HG02759 (cell line): ENCODE results near the gene TREH.
"Not testable (repeated sequence)": the region's sequence is repeated elsewhere in the genome, so short reads cannot be mapped to it uniquely, and the experiment has no call there.

Experiments
- ATAC-seq: cut with Tn5 transposase; IDR thresholded peaks from one replicate; pipeline ENCODE4 v1.9.1; 2021; ENCODE audit warnings: mild to moderate bottlenecking, moderate library complexity; ENCODE audit not compliant: unreplicated experiment

The TREH gene

DNA sequence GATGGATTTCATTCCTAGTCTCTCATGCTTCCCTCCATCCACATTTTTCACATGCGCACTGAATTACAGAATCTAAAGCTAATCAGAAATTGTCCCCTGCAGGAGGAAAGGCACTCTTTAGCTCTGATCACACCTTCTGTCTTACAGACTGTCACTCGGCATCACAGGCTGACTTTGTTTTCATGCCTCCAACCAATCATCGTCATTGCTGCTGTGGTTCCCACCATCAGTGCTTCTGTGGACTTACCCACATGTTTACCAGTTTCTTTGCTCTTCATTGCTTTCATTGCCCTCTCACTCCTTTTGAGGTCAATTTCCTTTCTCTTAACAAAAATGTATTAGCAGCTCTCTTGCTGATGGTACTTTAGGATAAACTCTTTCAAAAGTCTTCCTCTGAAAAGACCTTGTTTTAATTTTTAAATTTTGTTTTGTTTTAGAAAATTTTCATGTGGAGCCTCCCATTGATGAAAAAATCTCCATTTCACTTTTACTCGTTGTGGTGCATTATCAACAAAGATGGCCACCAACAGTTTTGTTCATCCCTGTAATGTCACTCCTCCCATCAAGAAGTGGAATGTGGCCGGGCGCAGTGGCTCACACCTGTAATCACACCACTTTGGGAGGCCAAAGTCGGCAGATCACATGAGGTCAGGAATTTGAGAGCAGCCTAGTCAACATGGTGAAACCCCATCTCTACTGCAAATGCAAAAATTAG is 20.2 kb upstream of the TREH start:
- ATAC-seq, result no peak

DNA sequence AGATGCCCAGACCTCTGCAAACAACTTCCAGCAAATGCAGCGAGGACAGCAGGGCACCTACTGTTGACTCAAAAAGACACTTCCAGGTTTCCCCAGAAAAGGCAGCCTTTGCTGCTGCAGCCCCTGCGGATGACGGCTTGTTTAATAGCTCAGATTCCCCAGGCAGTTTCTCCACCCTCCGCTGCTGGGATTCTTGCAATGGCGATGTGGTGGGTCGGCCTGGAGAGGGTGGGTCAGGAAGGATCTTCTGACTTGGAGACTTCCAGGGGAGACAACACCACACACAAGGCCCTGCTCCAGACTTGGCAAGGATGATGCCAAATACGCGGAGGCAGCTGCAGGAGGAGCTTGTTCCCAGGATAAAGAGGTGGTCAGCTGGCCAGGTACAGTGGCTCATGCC is 17.9 kb upstream of the TREH start:
- ATAC-seq, result no peak

DNA sequence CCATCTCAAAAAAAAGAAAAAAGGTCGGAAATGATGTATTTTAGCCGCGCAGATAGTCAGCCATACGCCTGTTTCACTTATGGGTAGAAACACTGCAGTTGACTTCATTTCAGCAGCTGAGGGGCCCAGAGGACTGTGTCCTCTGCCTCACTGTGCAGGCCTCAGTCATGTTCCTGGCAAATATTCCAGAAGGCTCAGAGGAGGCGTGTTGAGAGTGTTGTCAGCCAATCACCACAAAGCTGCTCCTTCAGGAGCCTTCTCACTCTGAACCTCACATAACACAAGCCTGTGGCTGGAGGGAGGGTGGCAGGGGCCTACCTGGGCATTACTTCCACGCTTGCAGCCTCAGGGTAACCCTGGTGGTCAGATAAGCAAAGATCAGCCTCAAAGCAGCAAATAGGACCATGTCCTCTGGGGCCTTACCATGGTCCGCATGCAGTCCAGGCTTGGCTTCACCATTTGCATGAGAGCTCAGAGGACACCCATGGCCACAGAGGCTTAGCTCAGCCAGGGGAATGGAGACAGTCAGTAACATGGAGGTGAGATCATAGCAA is 17.3 kb upstream of the TREH start:
- no peak for ATAC-seq

DNA sequence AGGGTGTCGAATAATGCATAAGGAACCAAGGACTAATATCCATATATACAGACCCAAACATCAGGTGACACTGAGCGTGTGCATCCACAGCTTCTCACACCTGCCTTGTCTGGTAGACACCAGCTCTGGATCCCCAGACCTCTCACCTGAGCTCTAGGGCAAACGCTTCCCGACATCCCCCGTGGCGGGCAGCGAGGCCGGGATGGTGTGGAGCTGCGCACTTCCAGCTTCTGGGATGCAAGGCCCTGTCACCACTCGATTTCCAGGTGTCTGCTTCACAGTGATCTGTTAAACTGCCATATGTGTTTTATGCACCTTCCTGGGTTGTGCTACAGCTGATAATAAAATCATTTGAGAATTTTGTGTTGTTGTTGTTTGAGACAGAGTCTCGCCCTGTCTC is 15.3 kb upstream of the TREH start:
- no peak for ATAC-seq

DNA sequence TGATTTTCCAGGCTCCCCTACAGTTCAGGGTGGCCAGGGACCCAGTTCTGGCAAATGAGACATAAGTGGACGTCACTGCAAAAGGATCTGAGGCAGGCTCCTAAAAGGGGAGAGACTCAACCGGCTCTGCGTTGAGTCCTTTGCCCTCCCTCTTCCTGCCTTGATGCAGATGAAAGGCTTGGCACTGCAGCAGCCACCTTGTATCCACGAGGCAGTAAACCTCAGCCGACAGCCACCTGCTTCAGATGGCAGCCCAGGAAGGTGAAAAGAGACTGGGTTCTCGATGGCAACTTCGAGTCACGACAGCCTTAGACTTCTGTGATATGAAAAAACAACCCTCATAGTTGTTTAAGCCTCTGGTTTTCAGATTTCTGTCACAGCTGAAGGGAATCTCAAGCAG is 14.7 kb upstream of the TREH start:
- ATAC-seq, result no peak

DNA sequence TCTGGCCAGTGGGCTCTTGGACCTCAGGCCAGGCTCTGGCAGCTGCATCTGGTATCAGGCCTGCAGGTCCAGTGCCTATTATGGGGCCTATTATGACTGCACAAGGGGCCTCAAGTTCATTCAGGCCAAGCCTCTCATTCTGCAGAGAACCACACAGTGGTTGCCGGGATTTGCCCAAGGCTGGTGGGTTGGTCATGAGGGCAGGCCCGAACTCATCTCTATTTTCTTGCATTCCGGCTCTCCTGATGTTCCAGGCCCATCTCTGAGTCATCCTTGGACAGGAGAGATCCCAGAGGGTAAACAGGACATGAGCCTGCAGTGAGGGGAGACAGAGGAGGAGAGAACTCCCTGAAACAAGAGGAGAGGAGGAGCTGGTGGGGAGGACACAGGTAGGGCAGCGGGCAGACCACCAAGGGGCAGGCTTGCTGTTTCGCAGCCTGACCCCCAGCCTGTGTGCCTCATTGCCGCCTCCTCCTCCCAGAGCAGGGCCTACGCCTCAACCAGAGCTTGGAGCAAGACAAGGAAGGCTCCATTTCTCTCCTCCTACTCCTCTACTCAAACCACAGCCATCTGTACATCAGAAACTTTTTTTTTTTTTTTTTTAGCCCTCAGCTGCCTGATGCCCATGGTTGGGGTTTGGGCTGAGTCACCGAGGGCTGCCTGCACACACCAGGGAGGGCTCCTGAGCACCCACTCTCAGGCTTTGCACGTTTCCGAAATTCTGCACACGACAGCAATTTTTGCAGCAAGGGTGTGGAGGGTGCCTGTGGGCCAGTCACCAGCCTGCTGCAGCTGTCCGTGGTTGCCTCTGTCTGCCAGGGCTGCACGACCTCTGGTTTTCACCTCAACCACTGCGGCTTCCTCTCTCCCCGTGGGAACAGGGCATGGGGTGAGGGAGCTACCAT is 12.7 kb upstream of the TREH start:
- peak; percentile 31 for ATAC-seq

DNA sequence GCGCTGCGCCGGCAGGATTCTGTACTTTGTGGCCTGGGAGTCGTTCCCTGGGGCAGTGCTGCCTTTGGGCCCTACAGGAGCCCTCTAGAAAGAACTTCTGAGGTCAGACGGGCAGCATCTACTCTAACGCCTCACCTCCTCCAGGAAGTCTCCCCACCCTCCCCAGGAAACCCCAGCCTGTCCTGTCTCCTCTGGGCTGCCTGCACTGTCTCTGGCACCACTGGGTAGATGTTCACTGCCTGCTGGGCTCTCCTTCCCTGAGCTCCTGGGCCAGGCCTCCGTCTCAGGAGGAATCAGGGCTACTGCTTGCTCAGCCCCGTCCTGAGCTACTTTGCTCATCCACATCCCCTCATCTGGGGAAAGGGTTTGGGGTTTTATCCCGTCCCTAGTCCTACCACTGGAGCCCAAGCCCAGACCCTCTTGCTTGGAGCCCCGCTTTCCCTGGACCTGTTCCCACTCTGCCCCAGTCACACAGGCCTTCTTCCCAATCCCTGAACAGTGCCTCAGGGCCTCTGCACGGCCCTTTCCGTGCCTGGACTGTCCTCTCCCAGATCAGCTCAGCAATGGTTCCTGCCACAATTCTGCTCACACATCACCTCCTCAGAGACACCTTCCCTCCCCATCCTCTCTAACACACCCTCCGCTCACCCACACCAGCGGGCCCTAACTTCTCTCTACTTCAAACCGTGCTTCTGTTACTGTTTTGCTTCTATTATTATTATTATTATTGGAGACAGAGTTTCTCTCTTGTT is 11.3 kb upstream of the TREH start:
- no peak for ATAC-seq

DNA sequence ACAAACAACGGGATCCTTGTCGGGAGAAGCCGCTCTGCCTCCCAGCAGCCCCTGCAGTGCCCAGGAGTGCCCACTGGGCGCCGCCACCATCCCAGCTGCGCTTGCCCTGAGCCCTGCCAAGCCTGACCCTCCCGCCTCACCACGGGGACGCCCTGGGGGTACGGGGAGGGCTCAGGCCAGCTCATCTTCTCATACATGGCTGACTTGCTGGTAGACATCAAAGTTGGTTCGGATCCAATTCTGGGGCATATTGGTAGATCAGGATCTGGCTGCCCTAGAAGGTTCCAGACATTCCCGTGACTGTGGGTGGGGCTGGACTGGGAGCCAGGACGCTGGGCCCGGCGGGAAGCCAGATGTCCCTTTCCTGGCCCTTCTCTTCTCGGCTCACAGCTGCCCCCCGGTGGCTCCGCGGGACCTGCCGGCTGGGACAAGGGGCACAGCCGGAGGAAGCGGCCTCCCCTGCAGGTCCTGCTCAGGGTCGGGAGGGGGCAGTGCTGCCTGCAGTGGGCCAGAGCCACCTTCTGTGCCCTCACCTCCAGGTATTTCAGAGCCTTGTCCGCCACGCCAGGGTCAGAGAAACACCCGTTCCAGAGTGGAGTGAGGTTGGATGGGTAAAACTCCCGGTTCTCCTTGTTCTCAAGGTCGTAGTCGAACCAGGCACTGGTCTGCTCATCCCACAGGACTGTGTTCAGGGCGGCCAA is 10.6 kb upstream of the TREH start:
- ATAC-seq, result peak; percentile 75

DNA sequence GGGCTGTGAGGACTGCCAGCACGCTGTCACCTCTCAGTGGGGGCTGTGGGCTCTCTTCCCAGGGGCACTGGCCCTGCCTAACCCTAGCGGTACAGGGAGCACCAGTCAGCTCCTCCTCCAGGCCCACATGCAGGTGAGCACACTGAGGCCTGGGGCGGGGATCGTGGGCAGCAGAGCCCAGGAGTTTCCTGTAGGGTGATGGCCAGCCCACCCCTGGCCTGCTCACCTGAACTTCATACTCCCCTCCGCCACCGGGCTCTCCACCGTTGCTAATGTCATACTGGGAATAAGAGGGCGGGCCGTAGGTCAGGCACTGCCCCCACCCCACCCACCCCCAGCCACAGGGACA is 10.0 kb upstream of the TREH start:
- no peak for ATAC-seq

DNA sequence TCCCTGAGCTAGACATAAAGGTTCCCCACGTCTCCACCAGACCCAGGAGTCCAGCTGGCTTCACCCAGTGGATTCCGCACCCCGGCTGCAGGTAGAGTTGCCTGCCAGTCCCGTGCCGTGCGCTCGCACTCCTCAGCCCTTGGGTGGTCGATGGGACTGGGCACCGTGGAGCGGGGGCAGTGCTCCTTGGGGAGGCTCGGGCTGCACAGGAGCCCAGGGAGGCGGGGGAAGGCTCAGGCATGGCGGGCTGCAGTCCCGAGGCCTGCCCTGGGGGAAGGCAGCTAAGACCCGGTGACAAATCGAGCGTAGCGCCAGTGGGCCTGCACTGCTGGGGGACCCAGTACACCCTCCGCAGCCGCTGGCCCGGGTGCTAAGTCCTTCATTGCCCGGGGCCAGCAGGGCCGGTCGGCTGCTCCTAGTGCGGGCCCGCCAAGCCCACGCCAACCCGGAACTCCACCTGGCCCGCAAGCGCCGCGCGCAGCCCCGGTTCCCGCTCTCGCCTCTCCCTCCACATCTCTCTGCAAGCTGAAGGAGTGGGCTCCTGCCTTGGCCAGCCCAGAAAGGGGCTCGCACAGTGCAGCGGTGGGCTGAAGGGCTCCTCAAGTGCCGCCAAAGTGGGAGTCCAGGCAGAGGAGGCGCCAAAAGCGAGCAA is 9.5 kb upstream of the TREH start:
- ATAC-seq, result no peak

DNA sequence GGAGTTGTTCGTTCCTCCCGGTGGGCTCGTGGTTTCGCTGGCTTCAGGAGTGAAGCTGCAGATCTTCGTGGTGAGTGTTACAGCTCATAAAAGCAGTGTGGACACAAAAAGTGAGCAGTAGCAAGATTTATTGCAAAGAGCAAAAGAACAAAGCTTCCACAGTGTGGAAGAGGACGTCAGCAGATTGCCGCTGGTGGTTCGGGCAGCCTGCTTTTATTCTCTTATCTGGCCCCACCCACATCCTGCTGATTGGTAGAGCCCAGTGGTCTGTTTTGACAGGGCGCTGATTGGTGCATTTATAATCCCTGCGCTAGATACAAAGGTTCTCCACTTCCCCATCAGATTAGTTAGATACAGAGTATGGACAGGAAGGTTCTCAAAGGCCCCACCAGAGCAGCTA is 8.9 kb upstream of the TREH start:
- ATAC-seq, result not testable (repeated sequence)

DNA sequence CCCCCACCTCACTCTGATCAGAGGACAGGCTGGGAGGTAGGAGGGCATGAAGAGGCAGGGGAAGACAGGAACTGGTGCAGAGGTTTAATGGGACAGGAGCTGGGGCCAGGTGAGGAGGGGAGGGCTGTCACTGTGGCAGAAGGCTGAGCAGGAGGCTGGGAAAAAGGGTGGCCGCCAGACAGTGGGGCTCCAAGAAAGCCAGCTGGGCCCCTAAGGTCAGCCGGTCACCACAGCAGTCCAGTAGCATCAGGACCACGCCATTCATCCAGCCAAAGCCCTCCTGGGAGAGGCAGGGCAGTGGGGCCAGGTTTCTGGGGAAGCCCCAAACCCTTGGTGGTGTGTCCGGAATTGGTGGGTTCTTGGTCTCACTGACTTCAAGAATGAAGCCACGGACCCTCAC is 8.5 kb upstream of the TREH start:
- ATAC-seq, result no peak

DNA sequence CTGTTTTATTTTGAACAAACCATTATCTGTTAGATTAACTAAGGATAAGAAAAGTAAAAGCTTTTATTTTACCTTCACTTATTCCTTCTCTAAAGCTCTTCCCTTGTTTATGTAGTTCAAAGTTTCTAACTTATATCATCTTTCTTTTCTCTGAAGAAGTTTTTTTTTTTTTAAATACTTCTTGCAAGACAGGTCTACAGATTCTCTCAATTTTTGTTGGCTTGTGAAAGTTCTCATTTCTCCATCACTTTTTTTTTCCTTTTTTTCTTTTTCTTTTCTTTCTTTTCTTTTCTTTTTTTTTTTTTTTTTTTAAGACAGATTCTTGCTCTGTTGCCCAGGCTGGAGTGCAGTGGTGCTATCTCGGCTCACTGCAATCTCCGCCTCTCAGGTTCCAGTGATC is 4.7 kb upstream of the TREH start:
- no peak for ATAC-seq

DNA sequence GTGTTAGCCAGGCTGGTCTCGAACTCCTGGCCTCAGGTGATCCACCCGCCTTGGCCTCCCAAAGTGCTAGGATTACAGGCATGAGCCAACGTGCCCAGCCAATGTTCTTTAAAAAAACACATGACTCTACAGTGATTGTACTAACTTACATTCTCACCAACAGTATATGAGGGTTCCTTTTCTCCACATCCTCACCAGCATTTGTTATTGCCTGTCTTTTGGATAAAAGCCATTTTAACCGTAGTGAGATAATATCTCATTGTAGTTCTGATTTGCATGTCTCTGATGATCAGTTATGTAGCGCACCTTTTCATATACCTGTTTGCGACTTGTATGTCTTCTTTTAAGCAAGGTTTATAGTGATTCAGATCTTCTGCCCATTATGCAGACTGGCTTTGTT is 3.5 kb upstream of the TREH start:
- not testable (repeated sequence) for ATAC-seq

DNA sequence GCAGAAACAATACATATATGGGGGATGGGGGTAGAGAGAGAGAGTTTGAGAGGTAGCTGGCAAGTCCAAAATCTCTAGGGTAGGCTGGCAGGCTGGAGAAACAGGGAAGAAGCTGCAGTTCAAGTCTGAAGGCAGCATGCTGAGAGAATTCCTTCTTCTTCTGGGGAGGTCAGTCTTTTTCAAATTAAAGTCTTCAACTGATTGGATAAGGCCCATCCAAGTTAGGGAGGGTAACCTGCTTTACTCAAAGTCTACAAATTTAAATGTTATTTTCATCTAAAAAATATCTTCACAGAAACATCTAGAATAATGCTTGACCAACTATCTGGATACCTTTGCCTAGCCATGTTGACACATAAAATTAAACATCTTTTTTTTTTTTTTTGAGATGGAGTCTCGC is 2.9 kb upstream of the TREH start:
- no peak for ATAC-seq

DNA sequence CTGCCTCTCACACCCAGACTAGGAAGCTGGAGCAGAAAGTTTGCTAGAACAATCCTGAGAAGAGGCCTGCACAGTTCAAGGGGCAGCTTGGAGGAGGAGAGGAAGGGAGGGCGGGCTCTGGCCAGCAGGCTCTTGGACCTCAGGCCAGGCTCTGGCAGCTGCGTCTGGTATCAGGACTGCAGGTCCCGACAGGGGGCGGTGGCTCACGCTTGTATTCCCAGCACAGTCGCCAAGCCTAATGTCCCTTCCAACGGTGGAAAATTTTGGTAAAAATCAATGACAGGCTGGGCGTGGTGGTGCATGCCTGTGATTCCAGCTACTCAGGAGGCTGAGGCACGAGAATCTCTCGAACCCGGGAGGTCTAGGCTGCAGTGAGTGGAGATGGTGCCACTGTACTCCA is 542 bp downstream of the TREH start:
- ATAC-seq, result not testable (repeated sequence)

DNA sequence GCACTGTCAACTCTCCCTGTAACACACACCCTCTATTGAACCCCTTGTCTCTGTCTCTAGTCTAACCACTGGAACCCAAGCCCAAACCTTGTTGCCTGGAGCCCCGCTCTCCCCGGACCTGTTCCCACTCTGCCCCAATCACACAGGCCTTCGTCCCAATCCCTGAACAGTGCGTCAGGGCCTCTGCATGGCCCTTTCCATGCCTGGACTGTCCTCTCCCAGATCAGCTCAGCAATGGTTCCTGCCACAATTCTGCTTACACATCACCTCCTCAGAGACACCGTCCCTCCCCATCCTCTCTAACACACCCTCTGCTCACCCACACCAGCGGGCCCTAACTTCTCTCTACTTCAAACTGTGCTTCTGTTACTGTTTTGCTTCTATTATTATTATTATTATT is 1.5 kb downstream of the TREH start:
- no peak for ATAC-seq

DNA sequence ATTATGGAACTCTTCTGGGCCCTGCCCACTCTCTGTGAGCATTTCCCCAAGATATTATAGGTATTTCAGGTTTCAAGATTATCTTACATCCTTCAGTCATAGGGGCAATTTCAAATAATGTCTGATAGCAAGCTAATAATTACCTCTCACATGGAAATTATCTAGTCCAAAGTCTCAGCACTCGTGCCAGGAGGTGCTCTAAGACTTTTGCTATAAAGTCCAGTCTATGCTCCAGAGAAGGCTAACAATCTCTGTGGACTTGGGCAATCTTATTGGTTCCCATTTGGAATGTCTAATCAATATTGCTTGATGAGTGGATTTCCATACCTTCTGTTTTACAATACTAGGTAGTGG is 5.4 kb downstream of the TREH start:
- ATAC-seq, result no peak

DNA sequence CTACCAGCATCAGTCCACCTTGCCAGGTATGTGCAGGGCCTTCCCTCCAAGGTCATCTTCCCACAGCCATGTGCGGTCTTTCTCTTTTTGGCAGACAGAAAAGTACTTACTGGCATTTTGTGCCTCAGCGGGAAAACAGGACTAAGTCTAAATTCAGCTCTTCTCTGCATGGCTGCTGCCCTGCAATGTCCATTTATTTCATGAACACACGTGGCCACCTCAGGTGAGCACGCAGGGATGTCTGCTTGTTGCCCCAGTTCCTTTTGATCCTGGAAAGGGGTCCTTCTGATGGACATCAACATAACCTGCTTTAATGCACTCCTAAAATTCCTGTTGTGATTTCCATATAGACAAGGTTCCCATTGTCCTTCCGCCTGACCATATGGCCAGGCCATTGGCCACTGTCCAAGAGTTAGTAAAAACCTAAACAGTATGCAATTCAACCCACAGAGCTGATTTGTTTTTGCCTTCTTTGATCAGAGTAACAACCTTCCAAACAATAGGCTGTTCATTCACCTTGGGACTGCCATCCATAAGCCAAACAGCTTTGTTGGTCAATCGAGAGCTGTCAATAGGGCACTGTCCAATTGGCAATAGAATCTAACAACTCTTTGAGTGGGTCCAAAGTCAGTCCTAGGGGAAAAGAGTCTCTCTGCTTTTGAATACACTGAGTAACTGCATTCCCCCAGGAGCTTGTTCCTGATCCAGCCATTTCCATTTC is 5.9 kb downstream of the TREH start:
- no peak for ATAC-seq

DNA sequence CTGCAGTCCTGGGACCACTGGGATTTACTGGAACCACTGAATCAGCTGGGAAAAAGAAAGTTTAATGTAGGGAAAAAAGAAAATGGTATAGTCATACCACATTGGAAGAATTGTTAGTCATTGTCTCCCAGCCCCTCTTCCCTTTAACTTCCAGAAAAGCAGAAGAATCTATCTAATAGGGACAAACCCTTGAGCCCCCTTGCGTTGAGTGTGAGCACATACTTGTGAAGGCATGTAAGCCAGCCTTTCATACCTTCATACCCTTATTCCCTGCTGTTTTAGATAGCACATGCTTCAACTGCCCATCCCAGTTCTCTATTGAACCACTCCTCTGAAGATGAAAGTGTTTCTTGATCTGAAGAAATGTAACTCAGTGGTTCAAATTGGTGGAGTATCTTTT is 6.6 kb downstream of the TREH start:
- no peak for ATAC-seq
